PC-9 (cell line): ENCODE data around the gene OTX1.

Source experiments
- EZH2 ChIP-seq: fragments of 200-600 bp; sonication (generic); IDR thresholded peaks from 2 replicates; pipeline ENCODE4 v1.8.0; 2017; ENCODE audit warnings: antibody characterized with exemption, low read depth
- TF ChIP-seq, protein P1 (sequence below): fragments of 200-600 bp; sonication (generic); conservative IDR thresholded peaks from 2 replicates; pipeline ENCODE4 v1.6.1; 2017; ENCODE audit warnings: mixed run types, antibody characterized with exemption, mild to moderate bottlenecking, moderate library complexity

- TF ChIP-seq, protein P1, sequence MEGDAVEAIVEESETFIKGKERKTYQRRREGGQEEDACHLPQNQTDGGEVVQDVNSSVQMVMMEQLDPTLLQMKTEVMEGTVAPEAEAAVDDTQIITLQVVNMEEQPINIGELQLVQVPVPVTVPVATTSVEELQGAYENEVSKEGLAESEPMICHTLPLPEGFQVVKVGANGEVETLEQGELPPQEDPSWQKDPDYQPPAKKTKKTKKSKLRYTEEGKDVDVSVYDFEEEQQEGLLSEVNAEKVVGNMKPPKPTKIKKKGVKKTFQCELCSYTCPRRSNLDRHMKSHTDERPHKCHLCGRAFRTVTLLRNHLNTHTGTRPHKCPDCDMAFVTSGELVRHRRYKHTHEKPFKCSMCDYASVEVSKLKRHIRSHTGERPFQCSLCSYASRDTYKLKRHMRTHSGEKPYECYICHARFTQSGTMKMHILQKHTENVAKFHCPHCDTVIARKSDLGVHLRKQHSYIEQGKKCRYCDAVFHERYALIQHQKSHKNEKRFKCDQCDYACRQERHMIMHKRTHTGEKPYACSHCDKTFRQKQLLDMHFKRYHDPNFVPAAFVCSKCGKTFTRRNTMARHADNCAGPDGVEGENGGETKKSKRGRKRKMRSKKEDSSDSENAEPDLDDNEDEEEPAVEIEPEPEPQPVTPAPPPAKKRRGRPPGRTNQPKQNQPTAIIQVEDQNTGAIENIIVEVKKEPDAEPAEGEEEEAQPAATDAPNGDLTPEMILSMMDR, result no peak
- no peak for TF ChIP-seq EZH2
These were observed 37.2 kb upstream of the OTX1 start for GRCh38 chr2:63013438-63013837.
